Testis (tissue), 2 donors: Measurements from ENCODE around the gene EXOC3L1.

Source experiments
- CTCF ChIP-seq, 3 experiments: fragments of 450-650 bp in 2 of 3; fragments of 200-600 bp in 1 of 3; sonication (generic) in 1 of 3; IDR thresholded peaks; one replicate each; pipeline ENCODE4 v1.5.1; 2016 to 2019; ENCODE audit warnings: antibody characterized with exemption in 3 of 3, mild to moderate bottlenecking in 2 of 3, moderate library complexity in 1 of 3
- POLR2A ChIP-seq: fragments of 450-650 bp; IDR thresholded peaks from one replicate; pipeline ENCODE4 v1.6.1; 2017; ENCODE audit warnings: antibody characterized with exemption, mild to moderate bottlenecking, moderate library complexity

DNA sequence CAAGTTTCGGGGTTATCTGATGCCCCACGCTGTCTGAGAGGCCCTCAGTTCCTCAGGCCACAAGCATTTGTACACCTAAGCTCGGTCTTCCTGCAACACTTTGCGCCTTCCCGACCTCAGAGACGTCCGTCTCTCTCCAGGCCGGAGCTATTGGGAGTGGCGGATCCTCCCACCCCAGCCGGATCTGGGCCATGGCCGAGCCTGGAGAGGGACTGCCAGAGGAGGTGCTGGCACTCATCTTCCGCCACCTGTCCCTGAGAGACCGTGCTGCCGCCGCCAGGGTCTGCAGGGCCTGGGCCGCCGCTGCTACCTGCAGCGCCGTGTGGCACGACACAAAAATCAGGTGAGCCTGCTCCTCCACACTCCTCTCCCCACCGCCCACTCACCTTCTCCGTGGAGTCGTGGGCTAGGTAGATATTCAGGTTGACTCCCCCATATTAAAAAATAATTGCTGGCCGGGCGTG lies 28.3 kb downstream of the EXOC3L1 start:
- TF ChIP-seq POLR2A, result no peak
- TF ChIP-seq CTCF (IDR thresholded peaks at IDR 0.05), result no peak
